ENCODE data around the gene SEMA5B.
A peak's percentile ranks its signal among the peaks of the same experiment; 100 is the strongest.

The SEMA5B gene

DNA sequence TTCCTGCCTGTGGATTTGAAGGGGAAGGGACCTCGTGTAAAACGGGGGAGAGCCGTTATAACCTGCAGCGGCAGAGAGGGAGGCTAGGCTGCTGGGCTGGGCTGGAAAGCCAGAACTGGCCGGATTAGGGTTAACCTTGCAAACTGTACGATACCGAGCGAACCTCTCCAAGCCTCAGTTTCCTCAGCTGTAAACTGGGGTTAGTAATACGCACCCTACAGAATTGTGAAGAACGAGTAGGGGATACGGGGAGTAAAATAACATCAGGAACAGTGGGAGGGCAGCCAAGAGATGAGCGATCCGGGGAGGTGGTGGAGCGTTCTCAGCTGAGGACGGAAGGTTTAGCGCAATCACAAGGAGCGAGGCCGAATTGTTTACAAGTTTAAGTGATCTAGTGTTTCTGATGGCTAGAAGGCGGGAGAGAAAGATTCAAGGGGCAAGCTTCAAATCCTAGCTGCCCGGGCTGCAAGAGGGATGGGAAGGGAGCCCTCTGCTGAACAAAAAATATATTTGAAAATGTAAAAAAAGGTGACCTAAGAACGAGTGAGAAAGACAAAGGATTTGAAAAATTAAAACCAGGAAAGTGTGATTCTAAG is 768 bp upstream of the SEMA5B start:
- peak overlapping the region; percentile 24 for H3K4me3 ChIP-seq (replicated peaks; ENCODE audit: low read depth, low read length)
- DNase-seq (ENCODE audit: extremely low read depth, low read depth), result peak; percentile 29
- TF ChIP-seq, protein P1, sequence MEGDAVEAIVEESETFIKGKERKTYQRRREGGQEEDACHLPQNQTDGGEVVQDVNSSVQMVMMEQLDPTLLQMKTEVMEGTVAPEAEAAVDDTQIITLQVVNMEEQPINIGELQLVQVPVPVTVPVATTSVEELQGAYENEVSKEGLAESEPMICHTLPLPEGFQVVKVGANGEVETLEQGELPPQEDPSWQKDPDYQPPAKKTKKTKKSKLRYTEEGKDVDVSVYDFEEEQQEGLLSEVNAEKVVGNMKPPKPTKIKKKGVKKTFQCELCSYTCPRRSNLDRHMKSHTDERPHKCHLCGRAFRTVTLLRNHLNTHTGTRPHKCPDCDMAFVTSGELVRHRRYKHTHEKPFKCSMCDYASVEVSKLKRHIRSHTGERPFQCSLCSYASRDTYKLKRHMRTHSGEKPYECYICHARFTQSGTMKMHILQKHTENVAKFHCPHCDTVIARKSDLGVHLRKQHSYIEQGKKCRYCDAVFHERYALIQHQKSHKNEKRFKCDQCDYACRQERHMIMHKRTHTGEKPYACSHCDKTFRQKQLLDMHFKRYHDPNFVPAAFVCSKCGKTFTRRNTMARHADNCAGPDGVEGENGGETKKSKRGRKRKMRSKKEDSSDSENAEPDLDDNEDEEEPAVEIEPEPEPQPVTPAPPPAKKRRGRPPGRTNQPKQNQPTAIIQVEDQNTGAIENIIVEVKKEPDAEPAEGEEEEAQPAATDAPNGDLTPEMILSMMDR (IDR thresholded peaks at IDR 0.05; ENCODE audit: low read depth, low read length, missing control alignments), result peak; percentile 49

DNA sequence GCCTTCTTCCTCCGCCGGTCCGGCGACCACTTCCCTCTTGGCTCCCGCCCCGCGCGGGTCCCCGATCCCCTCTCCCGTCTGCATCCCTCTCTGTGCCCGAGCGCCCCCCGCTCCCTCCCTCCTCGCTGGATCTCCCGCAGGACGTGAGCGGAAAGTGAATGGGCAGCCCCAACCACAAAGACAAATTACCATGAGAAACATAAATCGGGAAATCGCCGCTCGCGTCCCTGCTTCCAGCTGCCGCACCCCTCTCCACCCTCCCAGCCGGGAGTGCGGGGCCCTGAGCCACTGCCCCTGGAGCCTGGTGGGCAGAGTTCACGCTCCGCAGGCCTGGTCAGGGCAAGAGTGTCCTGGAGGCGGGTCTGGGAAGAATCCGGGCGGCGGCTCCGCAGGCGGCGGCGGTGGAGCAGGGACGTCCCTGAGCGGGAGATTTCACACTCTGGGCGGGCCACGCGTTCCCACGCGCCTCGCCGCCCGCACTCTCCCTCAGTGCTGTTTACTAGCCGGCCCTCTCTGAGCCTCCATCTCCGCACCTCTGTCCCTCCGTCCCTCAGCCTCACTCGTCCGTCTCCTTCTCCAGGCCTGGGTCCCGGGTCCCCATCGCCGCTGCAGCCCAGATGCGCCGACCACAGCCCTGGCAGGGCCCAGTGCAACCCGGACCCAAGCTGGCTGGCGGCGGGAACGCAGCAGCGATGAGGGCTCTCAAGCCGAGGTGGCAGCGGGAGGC is 835 bp downstream of the SEMA5B start:
- peak overlapping the region; percentile 24 for H3K4me3 ChIP-seq (replicated peaks; ENCODE audit: low read depth, low read length)
- no peak for DNase-seq (ENCODE audit: extremely low read depth, low read depth)
- TF ChIP-seq, protein P1 (IDR thresholded peaks at IDR 0.05; ENCODE audit: low read depth, low read length, missing control alignments), result no peak

DNA sequence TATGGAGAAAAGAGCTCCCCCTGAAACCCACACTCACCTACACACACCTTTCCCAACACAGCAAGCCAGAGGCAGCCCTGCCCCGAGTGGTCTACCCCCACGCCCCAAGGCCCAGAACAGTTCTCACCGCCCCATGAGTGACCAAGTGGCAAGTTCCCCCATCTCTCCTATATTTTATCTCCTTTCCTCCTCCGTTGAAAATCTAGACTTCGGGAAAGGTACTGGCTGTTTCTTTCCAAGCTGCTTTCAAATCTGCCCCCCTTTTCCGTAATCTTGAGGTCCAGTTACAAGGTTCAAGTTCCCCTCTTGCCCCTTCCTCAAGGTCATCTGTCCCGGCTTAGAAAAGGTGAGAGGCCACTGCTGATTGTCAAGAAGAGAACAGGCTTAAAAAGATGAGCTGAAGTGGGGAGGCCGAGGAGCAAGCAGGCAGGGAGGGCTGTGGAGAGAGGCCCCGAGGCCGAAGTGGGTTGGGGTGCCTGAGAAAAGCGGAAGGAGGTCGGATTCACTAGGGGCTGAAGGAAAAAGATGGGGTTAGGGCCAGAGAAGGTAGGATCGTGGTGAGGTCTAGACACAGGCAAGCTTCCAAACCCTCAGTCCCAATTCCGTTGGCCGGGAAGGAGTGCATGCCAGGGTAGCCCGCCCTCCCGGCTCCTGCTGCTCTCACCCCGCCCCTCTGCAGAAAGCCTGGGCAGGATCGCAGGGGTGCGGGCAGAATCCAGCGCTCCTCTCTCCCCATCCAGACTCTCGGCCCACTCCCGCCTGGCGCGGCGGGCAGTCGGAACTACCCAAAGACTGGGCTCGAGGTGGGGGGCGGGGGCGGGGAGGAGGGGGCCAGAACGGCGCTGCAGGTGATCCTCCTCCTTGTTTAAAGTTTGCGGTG is 1.7 kb downstream of the SEMA5B start:
- DNase-seq (ENCODE audit: extremely low read depth, low read depth), result no peak
- no peak overlapping the region for H3K4me3 ChIP-seq (replicated peaks; ENCODE audit: low read depth, low read length)
- TF ChIP-seq, protein P1 (IDR thresholded peaks at IDR 0.05; ENCODE audit: low read depth, low read length, missing control alignments), result no peak

DNA sequence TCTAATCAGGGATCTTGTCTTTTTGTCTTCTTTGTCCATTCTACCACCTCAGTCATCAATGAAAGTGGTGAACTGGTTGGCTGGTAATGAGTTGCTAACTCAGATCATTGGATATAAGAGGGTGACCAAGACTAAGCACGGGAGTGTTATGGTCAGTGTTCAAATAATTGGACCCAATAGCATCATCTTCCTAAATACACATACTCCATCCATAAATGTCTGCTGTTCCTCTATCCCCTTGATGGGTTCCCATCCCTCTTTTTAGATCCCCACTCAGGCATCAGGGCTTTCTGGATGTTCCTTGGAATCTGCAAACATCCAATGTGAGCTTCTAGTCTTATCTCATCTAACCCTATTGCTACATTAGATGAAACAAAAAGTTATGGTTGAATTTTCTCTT is 3.5 kb downstream of the SEMA5B start:
- H3K4me3 ChIP-seq (replicated peaks; ENCODE audit: low read depth, low read length), result no peak overlapping the region
- DNase-seq (ENCODE audit: extremely low read depth, low read depth), result no peak
- TF ChIP-seq, protein P1 (IDR thresholded peaks at IDR 0.05; ENCODE audit: low read depth, low read length, missing control alignments), result no peak

DNA sequence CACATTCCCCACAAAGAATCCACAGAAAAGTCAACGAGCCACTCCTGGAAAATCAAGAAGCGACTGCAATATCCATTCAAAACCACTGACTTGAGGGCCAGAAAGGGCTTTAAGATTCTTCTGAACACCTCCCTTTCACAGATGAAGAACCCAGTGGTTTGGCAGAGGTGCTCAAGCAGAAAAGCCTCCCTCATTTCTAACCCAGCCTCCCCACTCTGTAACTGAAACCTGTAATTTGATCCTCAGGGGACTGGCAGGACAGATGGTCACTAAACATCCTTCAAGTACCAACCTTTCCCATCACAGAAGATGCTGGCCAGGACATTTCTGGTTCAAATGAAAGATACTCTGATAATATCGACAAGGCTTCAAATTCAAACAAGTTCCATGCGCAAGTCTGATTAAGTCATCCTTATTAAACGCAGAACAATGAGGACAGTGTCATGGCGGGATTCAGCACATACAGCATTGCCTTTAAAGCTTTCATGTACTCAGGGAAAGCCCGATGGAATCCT is 5.5 kb downstream of the SEMA5B start:
- DNase-seq (ENCODE audit: extremely low read depth, low read depth), result no peak
- TF ChIP-seq, protein P1 (IDR thresholded peaks at IDR 0.05; ENCODE audit: low read depth, low read length, missing control alignments), result no peak
- H3K4me3 ChIP-seq (replicated peaks; ENCODE audit: low read depth, low read length), result no peak overlapping the region

DNA sequence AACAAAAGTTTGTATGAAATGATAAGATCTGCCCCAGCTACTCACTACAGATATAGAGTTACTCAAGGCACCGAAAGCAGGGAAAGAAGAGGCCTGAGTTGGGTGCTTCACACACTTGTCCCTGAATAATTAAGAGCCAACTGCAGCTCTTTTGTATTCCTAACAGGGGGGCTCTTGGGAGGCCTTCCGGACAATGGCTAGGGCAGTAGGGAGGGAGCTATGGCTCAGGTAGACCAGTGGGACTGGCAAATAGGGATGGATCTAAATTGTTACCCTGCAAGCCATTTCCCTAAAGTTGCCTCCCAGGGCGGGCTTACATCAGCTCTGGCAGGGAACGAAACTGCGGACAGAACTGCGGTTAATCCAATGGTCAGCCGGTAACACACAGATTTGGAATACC is 6.2 kb downstream of the SEMA5B start:
- H3K4me3 ChIP-seq (replicated peaks; ENCODE audit: low read depth, low read length), result no peak overlapping the region
- TF ChIP-seq, protein P1 (IDR thresholded peaks at IDR 0.05; ENCODE audit: low read depth, low read length, missing control alignments), result no peak
- no peak for DNase-seq (ENCODE audit: extremely low read depth, low read depth)

Data from HFF-Myc (cell line).